GM19397 (cell line): Measurements from ENCODE around the gene STAG3.
"Not testable (repeated sequence)": the region's sequence is repeated elsewhere in the genome, so short reads cannot be mapped to it uniquely, and the experiment has no call there.

Experiments
- ATAC-seq: cut with Tn5 transposase; IDR thresholded peaks from one replicate; pipeline ENCODE4 v1.9.1; 2021; ENCODE audit warnings: mild to moderate bottlenecking, moderate library complexity; ENCODE audit not compliant: unreplicated experiment

STAG3 gene

GRCh38 chr7:100246121-100246864 lies 68.6 kb downstream of the STAG3 start:
- ATAC-seq: not testable (repeated sequence)

- not testable (repeated sequence) for ATAC-seq
Measured at GRCh38 chr7:100246865-100247137, 69.1 kb downstream of the STAG3 start.

GRCh38 chr7:100247152-100247757 lies 69.5 kb downstream of the STAG3 start:
- ATAC-seq: no peak

- ATAC-seq: no peak
Measured at GRCh38 chr7:100248483-100248882, 70.8 kb downstream of the STAG3 start.

GRCh38 chr7:100257017-100257416 lies 79.3 kb downstream of the STAG3 start:
- no peak for ATAC-seq

- ATAC-seq: not testable (repeated sequence)
Measured at GRCh38 chr7:100259984-100260383, 82.3 kb downstream of the STAG3 start.

GRCh38 chr7:100262896-100263295 lies 85.2 kb downstream of the STAG3 start:
- not testable (repeated sequence) for ATAC-seq
